MCF 10A (cell line): ENCODE data around the gene MIF4GD. TPM values are rescaled to one million over a fixed set of nuclear protein-coding genes. Genes with fewer than 3 reads are reported as not detected.

ENCODE experiments used
- BruUV-seq: library from RNA; stranded (reverse); fragments of 400-500 nt; replicated peaks from 2 replicates; lab custom pipeline; 2021; lab: Mats Ljungman, UMichigan
- CTCF ChIA-PET: fragments of 300-600 bp; sonication (Branson Sonifier 250); formaldehyde crosslinking; extraction: SDS; loops from one replicate; lab custom pipeline; 2021; ENCODE audit warnings: antibody characterized with exemption, inconsistent platforms; lab: Yijun Ruan, JAX
- POLR2A ChIA-PET: fragments of 300-600, 350-650 bp; sonication (Branson Sonifier 250); formaldehyde crosslinking; extraction: SDS; loops from one replicate; lab custom pipeline; 2020; ENCODE audit warnings: antibody characterized with exemption, inconsistent platforms; lab: Yijun Ruan, JAX
- DNase-seq: peaks from one replicate; pipeline ENCODE4 v3.0.0-alpha.2; 2018; ENCODE audit not compliant: unreplicated experiment
- H3K27ac Mint-ChIP-seq: one replicate; pipeline ENCODE4 v1.8.0; 2022; ENCODE audit warnings: mild to moderate bottlenecking, low read depth, mixed read lengths; ENCODE audit not compliant: unreplicated experiment
- H3K27me3 Mint-ChIP-seq: one replicate; pipeline ENCODE4 v1.8.0; 2022; ENCODE audit warnings: mixed read lengths; ENCODE audit not compliant: insufficient read depth, unreplicated experiment
- H3K36me3 Mint-ChIP-seq: one replicate; pipeline ENCODE4 v1.8.0; 2022; ENCODE audit warnings: mild to moderate bottlenecking, moderate library complexity, mixed read lengths; ENCODE audit not compliant: insufficient read depth, unreplicated experiment
- H3K4me1 Mint-ChIP-seq: one replicate; pipeline ENCODE4 v1.8.0; 2022; ENCODE audit warnings: mixed read lengths; ENCODE audit not compliant: insufficient read depth, unreplicated experiment
- H3K4me3 Mint-ChIP-seq: one replicate; pipeline ENCODE4 v1.8.0; 2022; ENCODE audit warnings: mild to moderate bottlenecking, moderate library complexity, mixed read lengths; ENCODE audit not compliant: unreplicated experiment
- H3K9me3 Mint-ChIP-seq: one replicate; pipeline ENCODE4 v1.8.0; 2022; ENCODE audit warnings: mixed read lengths; ENCODE audit not compliant: unreplicated experiment
- CTCF ChIP-seq: fragments of 200-600 bp; IDR thresholded peaks from one replicate; pipeline ENCODE4 v1.8.0; 2022; ENCODE audit warnings: antibody characterized with exemption, mild to moderate bottlenecking; ENCODE audit not compliant: unreplicated experiment
- intact Hi-C: fragments of 100-400 bp; cut with micrococcal nuclease; formaldehyde crosslinking; loops from 2 replicates; pipeline ENCODE4 v1.14.1; 2022
- total RNA-seq: library from RNA; stranded (reverse); gene quantifications from 2 replicates; pipeline ENCODE4 v1.2.3, GENCODE V29; 2022

Gene MIF4GD
- total RNA-seq, 1 experiment from 2014 or later = 23.3 TPM

- POLR2A ChIA-PET = interaction anchor here (0.6 to 0.9 kb wide), 4 partner anchors 9 to 87 kb away, joined by 3 to 6 read pairs (median 4); partner anchors contain the start of genes GGA3, MIF4GD and MRPS7
- no TSS peak for BruUV-seq
- intact Hi-C loops = no loop called here
These were observed 18.8 kb downstream of the MIF4GD start for GRCh38 chr17:75252039-75252816.

GRCh38 chr17:75250009-75250471 is 21.0 kb downstream of the MIF4GD start:
- ChIA-PET CTCF (interaction anchor here (0.7 to 1.9 kb wide), 4 partner anchors 10 to 22 kb away, joined by 3 to 11 read pairs (median 6); no protein-coding TSS in a partner anchor), POLR2A (interaction anchor here (0.6 to 2.9 kb wide), 9 partner anchors 9 to 350 kb away, joined by 3 to 24 read pairs (median 3); partner anchors contain the start of genes GGA3, MIF4GD and MRPS7)
- intact Hi-C loops = no loop called here

More at GRCh38 chr17:75252039-75252816, 18.8 kb downstream of the MIF4GD start:
- no peak for DNase-seq
- Mint-ChIP-seq H3K4me1 (peaks cover 44% of the 10 kb centered on the region), H3K27me3 (no peaks in the 10 kb centered on the region), H3K4me3 (no peak overlapping the region), H3K36me3 (peaks cover 33% of the 10 kb centered on the region), H3K9me3 (no peaks in the 10 kb centered on the region), H3K27ac (no peak overlapping the region)
- CTCF ChIA-PET = interaction anchor here (0.6 to 1.9 kb wide), 3 partner anchors 13 to 51 kb away, joined by 3 to 11 read pairs (median 4); no protein-coding TSS in a partner anchor
- TF ChIP-seq CTCF = no peak

GRCh38 chr17:75249564-75249963 is 21.5 kb downstream of the MIF4GD start:
- no peak for TF ChIP-seq CTCF
- H3K9me3 Mint-ChIP-seq = no peaks in the 10 kb centered on the region
- peaks cover 22% of the 10 kb centered on the region for H3K4me1 Mint-ChIP-seq
- no peak overlapping the region for H3K4me3 Mint-ChIP-seq
- intact Hi-C loops = no loop called here
- no peaks in the 10 kb centered on the region for H3K27me3 Mint-ChIP-seq
- no TSS peak for BruUV-seq
- no peak for DNase-seq
- peak overlapping the region; percentile 93 for H3K27ac Mint-ChIP-seq
- POLR2A ChIA-PET = interaction anchor here (0.6 to 2.9 kb wide), 10 partner anchors 9 to 1941 kb away, joined by 3 to 24 read pairs (median 3); partner anchors contain the start of genes GGA3, MIF4GD and MRPS7
- CTCF ChIA-PET = interaction anchor here (1.2 to 1.6 kb wide), 2 partner anchors 10 to 11 kb away, joined by 3 to 9 read pairs; no protein-coding TSS in a partner anchor
- peaks cover 51% of the 10 kb centered on the region for H3K36me3 Mint-ChIP-seq

More at GRCh38 chr17:75250009-75250471, 21.0 kb downstream of the MIF4GD start:
- Mint-ChIP-seq H3K4me1 (peaks cover 22% of the 10 kb centered on the region), H3K9me3 (no peaks in the 10 kb centered on the region), H3K27ac (peak overlapping the region; percentile 93), H3K4me3 (no peak overlapping the region), H3K27me3 (no peaks in the 10 kb centered on the region), H3K36me3 (peaks cover 47% of the 10 kb centered on the region)
- TF ChIP-seq CTCF = no peak
- peak; percentile 81 for DNase-seq
- no TSS peak for BruUV-seq

- no TSS peak for BruUV-seq
- Mint-ChIP-seq H3K27ac (no peak overlapping the region), H3K9me3 (no peaks in the 10 kb centered on the region), H3K27me3 (no peaks in the 10 kb centered on the region), H3K36me3 (peaks cover 53% of the 10 kb centered on the region), H3K4me3 (no peak overlapping the region), H3K4me1 (peaks cover 10% of the 10 kb centered on the region)
- no peak for TF ChIP-seq CTCF
- intact Hi-C loops = no loop called here
- CTCF ChIA-PET = interaction anchor here (0.6 to 2.3 kb wide), 3 partner anchors 7 to 131 kb away, joined by 3 to 7 read pairs (median 5); no protein-coding TSS in a partner anchor
- POLR2A ChIA-PET = interaction anchor here (0.6 to 1.2 kb wide), 2 partner anchors 10 to 15 kb away, joined by 3 to 4 read pairs; no protein-coding TSS in a partner anchor
- no peak for DNase-seq
These were observed 24.6 kb downstream of the MIF4GD start for GRCh38 chr17:75246404-75246803.
